Body of pancreas (tissue), 4 donors: ENCODE measurements around the gene RASA3.
"Not testable (repeated sequence)": the region's sequence is repeated elsewhere in the genome, so short reads cannot be mapped to it uniquely, and the experiment has no call there.

ENCODE experiments used
- POLR2A ChIP-seq, 3 donors: fragments of 450-650 bp; IDR thresholded peaks; one replicate each; pipeline ENCODE4 v1.6.1; 2016; ENCODE audit warnings: antibody characterized with exemption in 3 of 3, mild to moderate bottlenecking in 2 of 3
- TF ChIP-seq, protein P1 (sequence below), 7 experiments: fragments of 450-650 bp in 4 of 7; fragments of 200-600 bp in 3 of 7; sonication (generic) in 3 of 7; IDR thresholded peaks; one replicate each; pipeline ENCODE4 v1.5.1; 2016 to 2019; ENCODE audit warnings: antibody characterized with exemption in 7 of 7

DNA sequence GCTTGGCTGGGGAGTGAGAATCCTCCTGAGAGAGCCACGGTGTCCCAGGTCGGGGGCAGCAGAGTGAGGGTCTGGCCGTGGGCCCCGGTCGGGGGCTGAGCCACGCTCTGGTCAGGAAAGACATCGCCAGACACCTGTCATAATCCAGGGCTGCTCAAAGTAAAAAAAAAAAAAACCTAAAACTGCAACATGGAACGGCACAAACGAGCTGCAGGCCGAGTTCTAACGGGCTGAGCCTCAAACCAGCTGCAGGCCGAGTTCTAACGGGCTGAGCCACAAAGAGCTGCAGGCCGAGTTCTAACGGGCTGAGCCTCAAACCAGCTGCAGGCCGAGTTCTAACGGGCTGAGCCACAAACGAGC is 21.6 kb downstream of the RASA3 start:
- TF ChIP-seq, protein P1, sequence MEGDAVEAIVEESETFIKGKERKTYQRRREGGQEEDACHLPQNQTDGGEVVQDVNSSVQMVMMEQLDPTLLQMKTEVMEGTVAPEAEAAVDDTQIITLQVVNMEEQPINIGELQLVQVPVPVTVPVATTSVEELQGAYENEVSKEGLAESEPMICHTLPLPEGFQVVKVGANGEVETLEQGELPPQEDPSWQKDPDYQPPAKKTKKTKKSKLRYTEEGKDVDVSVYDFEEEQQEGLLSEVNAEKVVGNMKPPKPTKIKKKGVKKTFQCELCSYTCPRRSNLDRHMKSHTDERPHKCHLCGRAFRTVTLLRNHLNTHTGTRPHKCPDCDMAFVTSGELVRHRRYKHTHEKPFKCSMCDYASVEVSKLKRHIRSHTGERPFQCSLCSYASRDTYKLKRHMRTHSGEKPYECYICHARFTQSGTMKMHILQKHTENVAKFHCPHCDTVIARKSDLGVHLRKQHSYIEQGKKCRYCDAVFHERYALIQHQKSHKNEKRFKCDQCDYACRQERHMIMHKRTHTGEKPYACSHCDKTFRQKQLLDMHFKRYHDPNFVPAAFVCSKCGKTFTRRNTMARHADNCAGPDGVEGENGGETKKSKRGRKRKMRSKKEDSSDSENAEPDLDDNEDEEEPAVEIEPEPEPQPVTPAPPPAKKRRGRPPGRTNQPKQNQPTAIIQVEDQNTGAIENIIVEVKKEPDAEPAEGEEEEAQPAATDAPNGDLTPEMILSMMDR (IDR thresholded peaks at IDR 0.05), result not testable (repeated sequence)
- not testable (repeated sequence) for TF ChIP-seq POLR2A (IDR thresholded peaks at IDR 0.05)
